RWPE2 (cell line): Measurements from ENCODE around the gene LEMD3.
A peak's percentile ranks its signal among the peaks of the same experiment; 100 is the strongest.

Experiments
- ATAC-seq: fragments of 200-7000 bp; cut with Tn5 transposase; 3 replicates; pipeline ENCODE4 v1.9.1; 2021; ENCODE audit warnings: low read depth
- DNase-seq: peaks from one replicate; pipeline ENCODE4 v3.0.0-alpha.2; 2020; ENCODE audit warnings: low spot score
- H3K27ac ChIP-seq: fragments of 450-650 bp; 2 replicates; pipeline ENCODE4 v1.5.1; 2017; ENCODE audit warnings: mild to moderate bottlenecking; ENCODE audit not compliant: poor library complexity, severe bottlenecking
- H3K27me3 ChIP-seq: fragments of 250-450 bp; sonication (Bioruptor Pico); 2 replicates; pipeline ENCODE4 v1.5.1; 2021; ENCODE audit warnings: mild to moderate bottlenecking, moderate library complexity; ENCODE audit not compliant: insufficient read depth, poor library complexity, severe bottlenecking
- H3K36me3 ChIP-seq: fragments of 250-450 bp; sonication (Bioruptor Pico); 2 replicates; pipeline ENCODE4 v1.5.1; 2020; ENCODE audit warnings: low read depth, mild to moderate bottlenecking, moderate library complexity
- H3K4me1 ChIP-seq: fragments of 250-450 bp; sonication (Bioruptor Pico); 2 replicates; pipeline ENCODE4 v1.5.1; 2021; ENCODE audit warnings: mild to moderate bottlenecking, moderate library complexity; ENCODE audit not compliant: insufficient read depth, poor library complexity, severe bottlenecking
- H3K4me3 ChIP-seq: fragments of 250-450 bp; sonication (Bioruptor Pico); 2 replicates; pipeline ENCODE4 v1.5.1; 2021; ENCODE audit warnings: mild to moderate bottlenecking, moderate library complexity; ENCODE audit not compliant: severe bottlenecking
- H3K9me3 ChIP-seq: fragments of 250-450 bp; sonication (Bioruptor Pico); 2 replicates; pipeline ENCODE4 v1.5.1; 2021; ENCODE audit warnings: mild to moderate bottlenecking, moderate library complexity; ENCODE audit not compliant: severe bottlenecking
- TF ChIP-seq, protein P1 (sequence below): fragments of 450-650 bp; IDR thresholded peaks from one replicate; pipeline ENCODE4 v1.5.1; 2017; ENCODE audit warnings: mild to moderate bottlenecking, moderate library complexity; ENCODE audit not compliant: poor library complexity, severe bottlenecking

Gene LEMD3

DNA sequence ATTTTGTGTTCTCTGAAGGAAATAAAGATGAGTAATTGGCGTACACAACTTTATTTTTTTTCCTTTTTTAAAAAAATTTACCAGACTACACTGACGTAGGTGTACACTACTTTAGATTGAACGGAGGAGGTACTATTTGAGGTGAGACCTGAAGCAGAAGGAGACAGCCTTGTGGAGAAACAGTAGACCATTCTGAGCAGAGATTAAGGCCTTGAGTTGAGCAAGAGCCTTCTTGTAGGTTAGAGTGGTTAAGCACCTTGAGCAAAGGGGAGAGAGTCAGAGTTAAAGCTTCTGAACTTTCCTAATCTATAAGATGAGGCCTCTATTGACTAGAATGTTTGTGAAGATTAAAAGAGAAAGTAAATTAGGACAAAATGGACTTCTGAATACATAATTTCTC lies 2.5 kb downstream of the LEMD3 start:
- H3K9me3 ChIP-seq, result no peaks in the 10 kb centered on the region
- no peak for DNase-seq
- H3K36me3 ChIP-seq, result peaks cover 46% of the 10 kb centered on the region
- peak overlapping the region; percentile 70 for H3K4me3 ChIP-seq
- peak; percentile 28; the same call in 1 of the 3 replicates for ATAC-seq
- no peaks in the 10 kb centered on the region for H3K27me3 ChIP-seq
- peaks cover 25% of the 10 kb centered on the region for H3K4me1 ChIP-seq
- no peak overlapping the region for H3K27ac ChIP-seq
- TF ChIP-seq, protein P1, sequence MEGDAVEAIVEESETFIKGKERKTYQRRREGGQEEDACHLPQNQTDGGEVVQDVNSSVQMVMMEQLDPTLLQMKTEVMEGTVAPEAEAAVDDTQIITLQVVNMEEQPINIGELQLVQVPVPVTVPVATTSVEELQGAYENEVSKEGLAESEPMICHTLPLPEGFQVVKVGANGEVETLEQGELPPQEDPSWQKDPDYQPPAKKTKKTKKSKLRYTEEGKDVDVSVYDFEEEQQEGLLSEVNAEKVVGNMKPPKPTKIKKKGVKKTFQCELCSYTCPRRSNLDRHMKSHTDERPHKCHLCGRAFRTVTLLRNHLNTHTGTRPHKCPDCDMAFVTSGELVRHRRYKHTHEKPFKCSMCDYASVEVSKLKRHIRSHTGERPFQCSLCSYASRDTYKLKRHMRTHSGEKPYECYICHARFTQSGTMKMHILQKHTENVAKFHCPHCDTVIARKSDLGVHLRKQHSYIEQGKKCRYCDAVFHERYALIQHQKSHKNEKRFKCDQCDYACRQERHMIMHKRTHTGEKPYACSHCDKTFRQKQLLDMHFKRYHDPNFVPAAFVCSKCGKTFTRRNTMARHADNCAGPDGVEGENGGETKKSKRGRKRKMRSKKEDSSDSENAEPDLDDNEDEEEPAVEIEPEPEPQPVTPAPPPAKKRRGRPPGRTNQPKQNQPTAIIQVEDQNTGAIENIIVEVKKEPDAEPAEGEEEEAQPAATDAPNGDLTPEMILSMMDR, result no peak

GRCh38 chr12:65175385-65175784 lies 6.0 kb downstream of the LEMD3 start:
- H3K36me3 ChIP-seq, result peaks cover 56% of the 10 kb centered on the region
- no peak for ATAC-seq

GRCh38 chr12:65182012-65182739 lies 12.8 kb downstream of the LEMD3 start:
- ATAC-seq, result no peak
- H3K27ac ChIP-seq, result no peak overlapping the region
- no peak overlapping the region for H3K4me3 ChIP-seq
- peaks cover 23% of the 10 kb centered on the region; the same call in 1 of the 2 replicates for H3K36me3 ChIP-seq
- no peaks in the 10 kb centered on the region for H3K27me3 ChIP-seq
- no peak for DNase-seq
- no peaks in the 10 kb centered on the region for H3K4me1 ChIP-seq
- TF ChIP-seq, protein P1, result no peak
- H3K9me3 ChIP-seq, result no peaks in the 10 kb centered on the region

More at GRCh38 chr12:65175385-65175784, 6.0 kb downstream of the LEMD3 start:
- Histone ChIP-seq H3K9me3 (no peaks in the 10 kb centered on the region), H3K4me3 (no peak overlapping the region), H3K4me1 (peaks cover 25% of the 10 kb centered on the region), H3K27ac (no peak overlapping the region), H3K27me3 (no peaks in the 10 kb centered on the region)
- TF ChIP-seq, protein P1, result no peak
- no peak for DNase-seq

DNA sequence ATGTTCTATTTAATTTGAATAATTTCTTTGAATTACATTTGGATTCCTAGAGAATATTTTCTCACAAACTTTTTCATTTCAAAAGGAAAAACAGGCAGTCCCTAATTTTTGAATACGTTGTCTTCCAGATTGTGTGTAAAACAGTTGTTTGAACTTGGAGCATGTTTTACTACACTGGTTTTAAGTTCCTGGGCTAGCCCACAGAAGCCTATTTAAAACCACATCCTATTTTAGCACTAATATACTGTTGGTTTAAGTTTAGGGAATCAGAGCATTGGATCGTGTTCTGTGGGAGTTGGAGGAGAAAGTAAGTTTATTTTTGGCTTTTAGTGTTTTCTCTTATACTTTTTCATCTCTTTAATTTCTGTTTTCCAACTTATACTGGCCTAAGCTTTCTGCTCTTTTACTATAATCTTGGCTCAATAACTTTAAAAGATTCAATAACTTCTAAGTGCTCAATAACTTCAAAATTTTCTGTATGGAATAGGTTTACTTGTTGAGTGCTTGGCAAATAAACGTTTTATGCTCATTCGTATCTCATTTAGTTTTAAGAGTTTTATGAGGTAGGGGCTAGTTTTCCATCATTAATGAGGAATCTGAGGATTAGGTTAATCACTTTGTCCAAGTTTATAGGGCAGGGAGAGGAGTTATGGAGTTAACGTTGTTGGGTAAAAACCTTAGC lies 14.9 kb downstream of the LEMD3 start:
- no peak for DNase-seq
- no peak for ATAC-seq
- peaks cover 19% of the 10 kb centered on the region; the same call in 1 of the 2 replicates for H3K36me3 ChIP-seq
- TF ChIP-seq, protein P1, result no peak
- no peak overlapping the region for H3K27ac ChIP-seq
- H3K9me3 ChIP-seq, result no peaks in the 10 kb centered on the region
- H3K4me1 ChIP-seq, result no peaks in the 10 kb centered on the region
- H3K4me3 ChIP-seq, result no peak overlapping the region
- H3K27me3 ChIP-seq, result no peaks in the 10 kb centered on the region
